Neutrophil (primary cell): ENCODE data around the gene GAR1.

Experiments
- H3K27ac ChIP-seq: fragments of 200-600 bp; sonication (generic); 2 replicates; pipeline ENCODE4 v1.5.1; 2016; ENCODE audit warnings: mild to moderate bottlenecking, moderate library complexity
- H3K27me3 ChIP-seq: fragments of 200-600 bp; sonication (generic); 2 replicates; pipeline ENCODE4 v1.6.0; 2016; ENCODE audit warnings: mild to moderate bottlenecking
- H3K36me3 ChIP-seq: fragments of 200-600 bp; sonication (generic); 2 replicates; pipeline ENCODE4 v1.5.1; 2017
- H3K4me1 ChIP-seq, 2 experiments: fragments of 200-600 bp in 1 of 2; sonication (generic) in 1 of 2; 1 replicate in 1 of 2; 2 replicates in 1 of 2; pipeline versions ENCODE4 v1.5.1 to v1.6.1; 2013 to 2016; ENCODE audit warnings: low read depth in 1 of 2, low read length in 1 of 2, mild to moderate bottlenecking in 1 of 2, moderate library complexity in 1 of 2; ENCODE audit not compliant: control insufficient read depth in 1 of 2, insufficient read depth in 1 of 2
- H3K4me3 ChIP-seq, 2 experiments: fragments of 200-600 bp in 1 of 2; sonication (generic) in 1 of 2; 1 replicate in 1 of 2; 2 replicates in 1 of 2; pipeline ENCODE4 v1.5.1; 2013 to 2016; ENCODE audit warnings: low read depth in 1 of 2, low read length in 1 of 2, mild to moderate bottlenecking in 1 of 2, moderate library complexity in 1 of 2
- H3K9me3 ChIP-seq: fragments of 200-600 bp; sonication (generic); 2 replicates; pipeline ENCODE4 v1.5.1; 2016
- TF ChIP-seq, protein P1 (sequence below): fragments of 200-600 bp; sonication (generic); IDR thresholded peaks from 2 replicates; pipeline ENCODE4 v1.5.1; 2016; ENCODE audit warnings: antibody characterized with exemption

GAR1 gene

DNA sequence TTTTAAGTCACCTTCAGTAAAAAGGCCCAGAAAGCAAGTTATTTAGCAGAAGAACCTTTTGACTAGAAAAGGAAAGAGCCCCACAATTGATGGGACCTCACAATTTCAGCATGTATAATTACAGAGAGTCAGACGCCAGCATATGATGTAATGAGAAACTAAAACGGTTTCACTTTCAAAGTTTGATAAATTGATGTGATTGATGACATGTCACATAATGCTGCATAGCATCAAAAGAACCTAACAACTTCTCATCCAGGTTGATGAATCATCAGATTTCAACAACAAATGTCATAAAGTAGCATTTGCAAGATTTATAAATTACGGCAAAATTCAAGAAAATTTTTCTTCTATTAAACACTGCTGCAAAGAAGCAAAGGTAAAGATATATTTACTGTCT lies 3.9 kb upstream of the GAR1 start:
- Histone ChIP-seq H3K9me3 (no peaks in the 10 kb centered on the region), H3K27ac (no peak overlapping the region), H3K4me1 (peaks cover 23 to 25% of the 10 kb centered on the region in 2 experiments), H3K4me3 (no peak overlapping the region), H3K36me3 (no peaks in the 10 kb centered on the region), H3K27me3 (no peaks in the 10 kb centered on the region)
- TF ChIP-seq, protein P1, sequence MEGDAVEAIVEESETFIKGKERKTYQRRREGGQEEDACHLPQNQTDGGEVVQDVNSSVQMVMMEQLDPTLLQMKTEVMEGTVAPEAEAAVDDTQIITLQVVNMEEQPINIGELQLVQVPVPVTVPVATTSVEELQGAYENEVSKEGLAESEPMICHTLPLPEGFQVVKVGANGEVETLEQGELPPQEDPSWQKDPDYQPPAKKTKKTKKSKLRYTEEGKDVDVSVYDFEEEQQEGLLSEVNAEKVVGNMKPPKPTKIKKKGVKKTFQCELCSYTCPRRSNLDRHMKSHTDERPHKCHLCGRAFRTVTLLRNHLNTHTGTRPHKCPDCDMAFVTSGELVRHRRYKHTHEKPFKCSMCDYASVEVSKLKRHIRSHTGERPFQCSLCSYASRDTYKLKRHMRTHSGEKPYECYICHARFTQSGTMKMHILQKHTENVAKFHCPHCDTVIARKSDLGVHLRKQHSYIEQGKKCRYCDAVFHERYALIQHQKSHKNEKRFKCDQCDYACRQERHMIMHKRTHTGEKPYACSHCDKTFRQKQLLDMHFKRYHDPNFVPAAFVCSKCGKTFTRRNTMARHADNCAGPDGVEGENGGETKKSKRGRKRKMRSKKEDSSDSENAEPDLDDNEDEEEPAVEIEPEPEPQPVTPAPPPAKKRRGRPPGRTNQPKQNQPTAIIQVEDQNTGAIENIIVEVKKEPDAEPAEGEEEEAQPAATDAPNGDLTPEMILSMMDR = no peak

DNA sequence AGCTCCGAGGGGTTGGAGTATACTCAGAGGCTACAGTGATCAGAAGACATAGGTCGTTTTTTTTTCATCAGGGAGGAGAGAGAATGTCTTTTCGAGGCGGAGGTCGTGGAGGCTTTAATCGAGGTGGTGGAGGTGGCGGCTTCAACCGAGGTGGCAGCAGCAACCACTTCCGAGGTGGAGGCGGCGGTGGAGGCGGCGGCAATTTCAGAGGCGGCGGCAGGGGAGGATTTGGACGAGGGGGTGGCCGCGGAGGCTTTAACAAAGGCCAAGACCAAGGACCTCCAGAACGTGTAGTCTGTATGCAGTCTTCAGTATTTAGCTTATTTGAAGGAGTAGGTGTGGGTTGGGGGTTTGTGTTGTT lies 500 bp downstream of the GAR1 start:
- peaks cover 7% of the 10 kb centered on the region for H3K36me3 ChIP-seq
- H3K4me3 ChIP-seq = peak overlapping the region; percentile 73 to 96
- TF ChIP-seq, protein P1 = no peak
- H3K9me3 ChIP-seq = no peaks in the 10 kb centered on the region
- no peaks in the 10 kb centered on the region for H3K27me3 ChIP-seq
- peak overlapping the region; percentile 80 for H3K27ac ChIP-seq
- H3K4me1 ChIP-seq = peaks cover 23 to 25% of the 10 kb centered on the region in 2 experiments

DNA sequence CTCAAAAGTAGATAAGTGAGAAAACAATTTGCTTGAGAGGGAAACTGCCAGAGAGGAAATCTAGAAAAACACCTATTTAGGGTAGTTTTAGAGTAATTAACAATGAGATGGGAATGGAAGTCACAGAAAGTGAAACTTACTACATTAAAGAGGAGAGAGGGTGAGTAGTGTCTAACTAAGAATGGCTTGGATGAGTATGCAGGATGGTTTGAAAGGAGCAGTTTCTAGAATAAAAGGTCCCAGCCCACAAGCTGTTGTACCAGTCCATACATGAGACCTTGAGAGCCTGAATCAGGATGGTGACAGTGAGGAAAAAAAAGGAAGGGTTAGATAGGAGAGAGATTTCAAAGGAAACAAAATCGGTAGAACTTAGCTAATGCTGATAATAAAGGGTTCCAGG lies 1.3 kb downstream of the GAR1 start:
- peaks cover 14% of the 10 kb centered on the region for H3K36me3 ChIP-seq
- no peak overlapping the region for H3K27ac ChIP-seq
- no peak overlapping the region for H3K4me3 ChIP-seq
- TF ChIP-seq, protein P1 = no peak
- peaks cover 23 to 25% of the 10 kb centered on the region in 2 experiments for H3K4me1 ChIP-seq
- no peaks in the 10 kb centered on the region for H3K27me3 ChIP-seq
- H3K9me3 ChIP-seq = no peaks in the 10 kb centered on the region

DNA sequence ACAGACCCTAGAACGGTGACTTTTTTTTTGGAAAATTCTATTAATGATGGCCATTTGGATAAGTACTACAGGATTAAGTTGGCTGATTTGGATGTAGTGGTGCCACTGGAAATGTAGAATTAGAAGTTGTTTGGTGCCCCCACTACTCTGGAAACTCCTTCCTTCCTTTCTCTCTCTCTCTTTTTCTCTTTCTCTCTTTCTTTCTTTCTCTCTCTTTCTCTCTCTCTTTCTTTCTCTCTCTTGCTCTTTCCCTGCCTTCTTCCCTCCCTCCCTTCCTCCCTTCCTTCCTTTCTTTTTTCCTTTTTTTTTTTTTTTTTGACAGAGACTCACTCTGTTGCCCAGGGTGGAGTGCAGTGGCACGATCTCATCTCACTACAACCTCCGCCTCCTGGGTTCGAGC lies 2.7 kb downstream of the GAR1 start:
- TF ChIP-seq, protein P1 = no peak
- Histone ChIP-seq H3K27me3 (no peaks in the 10 kb centered on the region), H3K4me3 (no peak overlapping the region), H3K4me1 (peaks cover 23 to 25% of the 10 kb centered on the region in 2 experiments), H3K27ac (no peak overlapping the region), H3K9me3 (no peaks in the 10 kb centered on the region), H3K36me3 (peaks cover 25% of the 10 kb centered on the region)

DNA sequence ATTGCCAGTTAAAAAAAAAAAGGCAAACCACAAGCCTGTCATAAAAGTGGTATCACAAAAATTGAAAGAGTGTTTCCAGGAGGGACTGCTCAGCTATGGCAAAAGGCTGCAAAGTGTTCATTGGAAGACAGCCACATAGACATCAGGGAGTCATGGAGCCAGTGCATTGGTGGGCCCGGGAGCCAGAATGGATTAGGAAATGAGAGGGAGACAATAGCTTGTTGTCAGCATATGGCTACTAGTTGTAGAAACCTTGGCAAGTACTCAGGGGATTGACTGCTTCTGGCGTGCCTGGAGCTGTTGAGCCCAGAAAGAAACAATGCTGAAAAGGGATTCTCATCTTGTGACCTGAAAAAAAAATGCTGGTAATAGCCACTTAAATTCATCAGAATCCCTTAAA lies 5.0 kb downstream of the GAR1 start:
- Histone ChIP-seq H3K4me3 (no peak overlapping the region), H3K27me3 (no peaks in the 10 kb centered on the region), H3K27ac (no peak overlapping the region), H3K9me3 (no peaks in the 10 kb centered on the region), H3K36me3 (peaks cover 40% of the 10 kb centered on the region), H3K4me1 (peaks cover 6 to 7% of the 10 kb centered on the region in 2 experiments)
- TF ChIP-seq, protein P1 = no peak

DNA sequence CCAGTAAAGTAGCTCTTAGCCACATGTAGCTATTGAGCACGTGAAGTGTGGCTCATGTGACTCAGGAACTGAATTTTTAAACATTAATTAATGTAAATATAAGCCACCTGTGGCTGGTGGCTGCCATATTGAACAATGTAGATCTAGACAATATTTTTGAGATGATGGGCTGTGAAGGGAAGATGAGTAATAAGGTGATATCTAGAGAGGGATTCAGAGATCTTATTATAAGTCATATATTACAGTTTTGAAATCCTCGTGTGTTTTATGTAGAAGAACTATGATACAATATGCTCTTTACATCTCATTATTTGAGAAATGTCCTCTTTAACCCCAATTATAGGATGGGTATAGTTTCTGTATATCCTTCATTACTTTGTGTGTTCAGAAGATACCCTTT lies 5.6 kb downstream of the GAR1 start:
- TF ChIP-seq, protein P1 = no peak
- H3K36me3 ChIP-seq = peaks cover 40% of the 10 kb centered on the region

More for the DNA sequence above, 5.6 kb downstream of the GAR1 start:
- no peaks in the 10 kb centered on the region for H3K9me3 ChIP-seq
- peaks cover 2 to 3% of the 10 kb centered on the region in 2 experiments for H3K4me1 ChIP-seq
- no peaks in the 10 kb centered on the region for H3K27me3 ChIP-seq
- no peak overlapping the region for H3K27ac ChIP-seq
- H3K4me3 ChIP-seq = no peak overlapping the region
